Body of pancreas (tissue), 4 donors: ENCODE measurements around the gene RIPK1.

Experiments
- CTCF ChIP-seq, 7 experiments: fragments of 450-650 bp in 4 of 7; fragments of 200-600 bp in 3 of 7; sonication (generic) in 3 of 7; IDR thresholded peaks; one replicate each; pipeline ENCODE4 v1.5.1; 2016 to 2019; ENCODE audit warnings: antibody characterized with exemption in 7 of 7
- POLR2A ChIP-seq, 3 donors: fragments of 450-650 bp; IDR thresholded peaks; one replicate each; pipeline ENCODE4 v1.6.1; 2016; ENCODE audit warnings: antibody characterized with exemption in 3 of 3, mild to moderate bottlenecking in 2 of 3

GRCh38 chr6:3076320-3076719 is 8.0 kb downstream of the RIPK1 start:
- TF ChIP-seq CTCF (IDR thresholded peaks at IDR 0.05) (no peak), POLR2A (IDR thresholded peaks at IDR 0.05) (no peak)
